HUES64 (cell line): ENCODE data around the gene CAMK2G.
"Not testable (repeated sequence)": the region's sequence is repeated elsewhere in the genome, so short reads cannot be mapped to it uniquely, and the experiment has no call there.

Experiments used
- H3K27ac ChIP-seq: 2 replicates; pipeline ENCODE4 v1.7.0; 2013; ENCODE audit warnings: low read depth, low read length, inconsistent platforms
- H3K27me3 ChIP-seq: 2 replicates; pipeline ENCODE4 v1.6.1; 2013; ENCODE audit warnings: mild to moderate bottlenecking, low read length; ENCODE audit not compliant: insufficient read depth
- H3K36me3 ChIP-seq: 2 replicates; pipeline ENCODE4 v1.6.1; 2013; ENCODE audit warnings: mild to moderate bottlenecking, low read length; ENCODE audit not compliant: insufficient read depth
- H3K4me1 ChIP-seq: 2 replicates; pipeline ENCODE4 v1.6.1; 2013; ENCODE audit warnings: mild to moderate bottlenecking, low read length, moderate library complexity; ENCODE audit not compliant: insufficient read depth
- H3K4me3 ChIP-seq: 2 replicates; pipeline ENCODE4 v1.5.1; 2013; ENCODE audit warnings: mild to moderate bottlenecking, low read length, moderate library complexity
- H3K9ac ChIP-seq: 2 replicates; pipeline ENCODE4 v1.6.1; 2013; ENCODE audit warnings: mild to moderate bottlenecking, low read depth, low read length
- H3K9me3 ChIP-seq: 2 replicates; pipeline ENCODE4 v1.6.1; 2013; ENCODE audit warnings: low read depth, low read length; ENCODE audit not compliant: insufficient read depth
- WGBS: fragments of 150-250, 120-280 bp; methylation state at CpG from one replicate; pipeline ENCODE4 v1.1.7; 2013; ENCODE audit warnings: missing lambda C conversion rate; 5-methylcytosine and 5-hydroxymethylcytosine counted together

The CAMK2G gene

GRCh38 chr10:73836427-73836980 lies 37.9 kb downstream of the CAMK2G start:
- Histone ChIP-seq H3K4me1 (no peaks in the 10 kb centered on the region), H3K27ac (no peak overlapping the region), H3K27me3 (no peaks in the 10 kb centered on the region), H3K36me3 (peaks cover 46% of the 10 kb centered on the region), H3K9me3 (no peaks in the 10 kb centered on the region), H3K4me3 (no peak overlapping the region), H3K9ac (no peak overlapping the region)
- 92% methylated on average over 11 of the region's 11 CpGs for WGBS

GRCh38 chr10:73829090-73829489 lies 45.3 kb downstream of the CAMK2G start:
- WGBS: 96% methylated on average over 6 of the region's 7 CpGs
- H3K4me3 ChIP-seq, H3K27me3 ChIP-seq, H3K27ac ChIP-seq, H3K9me3 ChIP-seq, H3K9ac ChIP-seq, H3K4me1 ChIP-seq: not testable (repeated sequence)
- peaks cover 16% of the 10 kb centered on the region for H3K36me3 ChIP-seq

GRCh38 chr10:73828161-73828560 lies 46.2 kb downstream of the CAMK2G start:
- Histone ChIP-seq H3K27ac (no peak overlapping the region), H3K9me3 (no peaks in the 10 kb centered on the region), H3K27me3 (no peaks in the 10 kb centered on the region), H3K4me3 (no peak overlapping the region), H3K36me3 (peaks cover 25% of the 10 kb centered on the region), H3K4me1 (no peaks in the 10 kb centered on the region), H3K9ac (no peak overlapping the region)
- WGBS: 95% methylated on average over 6 of the region's 6 CpGs

- Histone ChIP-seq H3K9ac (no peak overlapping the region), H3K27ac (no peak overlapping the region), H3K4me1 (no peaks in the 10 kb centered on the region), H3K27me3 (no peaks in the 10 kb centered on the region), H3K4me3 (no peak overlapping the region), H3K36me3 (peaks cover 25% of the 10 kb centered on the region), H3K9me3 (no peaks in the 10 kb centered on the region)
- 95% methylated on average over 19 of the region's 19 CpGs for WGBS
These were observed 46.8 kb downstream of the CAMK2G start for GRCh38 chr10:73827346-73828089.

- WGBS: 92% methylated on average over 14 of the region's 14 CpGs
- no peak overlapping the region for H3K9ac ChIP-seq
- H3K4me3 ChIP-seq: no peak overlapping the region
- peaks cover 29% of the 10 kb centered on the region for H3K36me3 ChIP-seq
- H3K9me3 ChIP-seq: no peaks in the 10 kb centered on the region
- no peak overlapping the region for H3K27ac ChIP-seq
- no peaks in the 10 kb centered on the region for H3K4me1 ChIP-seq
- H3K27me3 ChIP-seq: no peaks in the 10 kb centered on the region
These were observed 50.1 kb downstream of the CAMK2G start for GRCh38 chr10:73824146-73824725.

- Histone ChIP-seq H3K27me3 (no peaks in the 10 kb centered on the region), H3K4me1 (no peaks in the 10 kb centered on the region), H3K9ac (no peak overlapping the region), H3K27ac (no peak overlapping the region), H3K4me3 (no peak overlapping the region), H3K9me3 (no peaks in the 10 kb centered on the region), H3K36me3 (peaks cover 29% of the 10 kb centered on the region)
- 89% methylated on average over 6 of the region's 7 CpGs for WGBS
These were observed 51.0 kb downstream of the CAMK2G start for GRCh38 chr10:73823391-73823790.

GRCh38 chr10:73819513-73820093 lies 54.8 kb downstream of the CAMK2G start:
- WGBS: 95% methylated on average over 20 of the region's 20 CpGs
- no peaks in the 10 kb centered on the region for H3K9me3 ChIP-seq
- no peaks in the 10 kb centered on the region for H3K4me1 ChIP-seq
- no peak overlapping the region for H3K27ac ChIP-seq
- H3K9ac ChIP-seq: no peak overlapping the region
- H3K36me3 ChIP-seq: peaks cover 49% of the 10 kb centered on the region
- no peak overlapping the region for H3K4me3 ChIP-seq
- H3K27me3 ChIP-seq: no peaks in the 10 kb centered on the region

- Histone ChIP-seq H3K36me3 (peaks cover 51% of the 10 kb centered on the region), H3K9ac (no peak overlapping the region), H3K9me3 (no peaks in the 10 kb centered on the region), H3K4me3 (no peak overlapping the region), H3K27ac (no peak overlapping the region), H3K4me1 (no peaks in the 10 kb centered on the region), H3K27me3 (no peaks in the 10 kb centered on the region)
- 95% methylated on average over 5 of the region's 5 CpGs for WGBS
These were observed 55.3 kb downstream of the CAMK2G start for GRCh38 chr10:73819081-73819480.

GRCh38 chr10:73818402-73818801 lies 56.0 kb downstream of the CAMK2G start:
- no peak overlapping the region for H3K9ac ChIP-seq
- H3K27ac ChIP-seq: no peak overlapping the region
- no peaks in the 10 kb centered on the region for H3K4me1 ChIP-seq
- H3K27me3 ChIP-seq: no peaks in the 10 kb centered on the region
- no peaks in the 10 kb centered on the region for H3K9me3 ChIP-seq
- 92% methylated on average over 10 of the region's 10 CpGs for WGBS
- H3K36me3 ChIP-seq: peaks cover 50% of the 10 kb centered on the region
- no peak overlapping the region for H3K4me3 ChIP-seq

- Histone ChIP-seq H3K9me3 (no peaks in the 10 kb centered on the region), H3K27ac (no peak overlapping the region), H3K36me3 (peaks cover 53% of the 10 kb centered on the region), H3K4me1 (no peaks in the 10 kb centered on the region), H3K4me3 (no peak overlapping the region), H3K27me3 (no peaks in the 10 kb centered on the region), H3K9ac (no peak overlapping the region)
- WGBS: 92% methylated on average over 5 of the region's 5 CpGs
These were observed 56.5 kb downstream of the CAMK2G start for GRCh38 chr10:73817826-73818225.

- 93% methylated on average over 10 of the region's 10 CpGs for WGBS
- H3K27me3 ChIP-seq: no peaks in the 10 kb centered on the region
- no peaks in the 10 kb centered on the region for H3K9me3 ChIP-seq
- no peak overlapping the region for H3K27ac ChIP-seq
- H3K9ac ChIP-seq: no peak overlapping the region
- H3K36me3 ChIP-seq: peaks cover 51% of the 10 kb centered on the region
- peaks cover 4% of the 10 kb centered on the region; the same call in 1 of the 2 replicates for H3K4me1 ChIP-seq
- H3K4me3 ChIP-seq: no peak overlapping the region
These were observed 57.2 kb downstream of the CAMK2G start for GRCh38 chr10:73816917-73817729.
